ENCODE data around the gene TSPAN14. TPM values are rescaled to one million over a fixed set of nuclear protein-coding genes. Genes with fewer than 3 reads are reported as not detected.
A peak's percentile ranks its signal among the peaks of the same experiment; 100 is the strongest.

The TSPAN14 gene
- total RNA-seq, 1 experiment from 2014 or later = 67.0 TPM

DNA sequence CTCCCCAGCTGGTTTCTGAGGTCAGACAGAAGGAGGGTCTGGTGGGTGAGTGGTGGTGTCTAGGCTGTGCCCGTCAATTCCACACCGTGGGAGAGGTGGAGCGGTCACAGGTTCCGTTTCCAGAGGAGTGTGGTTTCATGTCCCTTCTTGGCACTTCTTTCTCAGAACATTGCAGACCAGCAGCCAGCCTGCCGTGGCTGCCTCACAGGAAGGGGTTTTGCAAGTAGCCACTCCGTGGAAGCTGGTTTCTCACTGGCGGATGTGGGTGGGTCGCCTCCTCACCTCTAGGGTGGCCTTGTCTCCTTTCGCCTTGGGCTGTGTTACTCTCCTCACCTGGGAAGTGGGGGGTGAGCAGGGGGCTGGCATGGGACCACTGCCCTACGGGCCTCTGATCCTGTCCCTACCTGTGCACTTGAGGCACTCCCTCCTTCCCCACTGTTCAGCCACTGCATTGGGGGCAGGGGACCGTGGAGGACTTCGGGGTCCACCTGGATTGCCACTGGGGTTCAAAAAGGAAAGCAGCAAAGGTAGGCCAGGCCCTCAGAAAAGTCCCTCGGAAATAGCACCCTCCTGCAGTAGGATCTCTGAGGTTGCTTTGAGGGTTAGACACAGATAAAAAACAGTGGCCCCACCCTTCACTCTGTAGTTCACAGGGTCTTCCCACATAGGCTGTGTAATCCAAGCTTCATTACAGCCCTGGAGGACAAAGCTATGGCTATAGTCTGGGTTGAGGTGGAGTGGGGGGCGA, 33.9 kb downstream of the TSPAN14 start:
- DNase-seq (ENCODE audit: low read depth) = no peak

DNA sequence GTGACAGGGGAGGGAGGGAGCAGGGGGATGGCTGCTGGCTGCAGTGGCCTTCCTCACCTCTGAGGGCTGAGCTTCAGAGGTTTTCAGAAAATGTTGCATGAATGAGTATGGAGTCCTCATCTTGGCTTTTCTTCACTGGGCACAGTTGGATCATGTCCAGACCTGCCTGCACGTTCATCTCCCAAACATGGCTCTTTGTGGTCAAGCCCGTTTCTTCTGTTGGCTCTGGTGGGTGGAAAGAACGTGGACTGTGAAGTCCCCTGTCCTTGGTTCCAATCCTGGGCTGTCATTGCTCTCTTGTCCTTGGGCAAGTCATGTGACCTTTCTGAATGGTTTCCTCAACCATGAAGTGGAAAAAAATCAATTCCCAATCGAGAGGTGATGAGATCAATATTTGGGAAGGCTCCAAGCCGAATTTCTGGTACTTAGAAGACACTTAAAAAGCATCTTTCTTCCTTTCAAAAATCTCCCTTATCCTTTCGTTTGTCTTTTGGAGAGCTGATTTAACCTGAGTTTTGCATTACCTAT, 34.5 kb downstream of the TSPAN14 start:
- DNase-seq (ENCODE audit: low read depth) = peak; percentile 66

DNA sequence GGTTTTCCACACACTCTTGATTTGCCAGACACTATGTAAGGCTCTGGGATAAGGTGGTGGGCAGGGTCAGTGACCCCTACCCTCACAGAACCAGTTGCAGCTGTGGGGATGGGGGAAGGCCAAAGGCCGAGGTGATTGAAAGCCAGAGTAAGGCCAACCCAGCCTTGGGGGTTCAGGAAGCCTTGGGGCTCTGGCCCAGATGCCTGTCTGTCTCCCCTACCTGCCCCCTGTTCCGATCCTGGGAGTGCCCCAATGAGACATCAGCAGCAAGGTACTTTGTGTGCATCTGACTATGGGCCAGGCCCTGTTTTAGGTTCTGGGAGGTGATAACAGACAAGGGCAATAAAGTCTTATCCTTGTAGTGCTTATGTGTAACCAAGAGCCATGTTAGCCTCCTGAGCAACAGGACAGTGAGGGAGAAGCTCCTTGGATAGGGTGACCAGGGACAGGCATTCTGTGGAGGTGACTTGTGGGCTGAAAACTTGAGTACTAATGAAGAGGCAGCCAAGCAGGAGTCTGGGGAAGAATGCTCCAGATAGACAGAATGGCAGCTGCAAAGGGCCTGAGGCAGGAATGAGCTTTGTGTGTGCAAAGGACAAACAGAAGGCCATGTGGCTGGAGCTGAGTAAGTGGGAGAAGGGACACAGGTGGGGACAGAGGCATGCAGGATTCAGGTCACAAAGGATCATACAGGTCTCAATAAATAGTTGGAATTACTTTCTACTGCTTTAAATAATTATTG, 35.4 kb downstream of the TSPAN14 start:
- DNase-seq (ENCODE audit: low read depth) = no peak

DNA sequence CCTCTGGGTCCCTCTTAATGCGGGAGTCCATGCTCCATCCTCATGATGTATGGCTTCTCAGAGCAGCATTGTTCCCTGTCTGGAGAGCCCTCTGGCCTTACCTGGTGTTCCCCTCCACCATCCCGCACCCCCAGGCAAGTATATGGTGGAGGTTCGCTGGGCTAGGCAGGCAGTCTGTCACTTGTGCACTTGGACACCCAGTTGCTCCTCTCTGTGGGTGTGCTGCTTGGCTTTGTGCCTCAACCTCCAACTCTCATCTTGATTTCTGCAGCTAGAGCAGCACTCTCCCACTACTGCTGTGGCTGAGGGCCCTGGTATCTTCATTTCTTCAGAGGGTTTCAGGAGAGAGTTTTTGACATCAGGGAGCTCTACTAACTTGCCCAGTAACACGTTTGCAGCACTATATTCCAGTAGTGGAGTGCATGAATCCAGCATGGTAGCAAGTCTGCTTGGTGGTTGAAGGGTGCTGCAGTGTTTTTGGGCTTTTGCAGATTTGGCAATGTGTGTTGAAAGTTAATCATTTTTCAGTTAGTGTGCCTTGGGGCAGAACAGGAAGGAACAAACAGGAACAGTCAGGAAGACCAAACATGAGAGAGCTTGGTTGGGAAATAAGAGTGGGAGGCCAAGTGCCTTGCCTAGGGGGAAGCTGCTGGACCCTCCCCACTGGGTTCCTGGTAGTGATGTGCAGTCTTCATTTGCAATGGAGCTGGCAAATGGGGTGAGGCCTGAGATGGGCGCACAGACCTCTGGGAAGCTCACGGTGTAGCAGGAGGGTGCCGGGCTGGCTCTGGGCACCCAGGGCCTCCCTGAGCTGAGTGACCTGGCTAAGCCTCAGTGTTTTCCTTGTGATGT, 37.4 kb downstream of the TSPAN14 start:
- DNase-seq (ENCODE audit: low read depth) = no peak

DNA sequence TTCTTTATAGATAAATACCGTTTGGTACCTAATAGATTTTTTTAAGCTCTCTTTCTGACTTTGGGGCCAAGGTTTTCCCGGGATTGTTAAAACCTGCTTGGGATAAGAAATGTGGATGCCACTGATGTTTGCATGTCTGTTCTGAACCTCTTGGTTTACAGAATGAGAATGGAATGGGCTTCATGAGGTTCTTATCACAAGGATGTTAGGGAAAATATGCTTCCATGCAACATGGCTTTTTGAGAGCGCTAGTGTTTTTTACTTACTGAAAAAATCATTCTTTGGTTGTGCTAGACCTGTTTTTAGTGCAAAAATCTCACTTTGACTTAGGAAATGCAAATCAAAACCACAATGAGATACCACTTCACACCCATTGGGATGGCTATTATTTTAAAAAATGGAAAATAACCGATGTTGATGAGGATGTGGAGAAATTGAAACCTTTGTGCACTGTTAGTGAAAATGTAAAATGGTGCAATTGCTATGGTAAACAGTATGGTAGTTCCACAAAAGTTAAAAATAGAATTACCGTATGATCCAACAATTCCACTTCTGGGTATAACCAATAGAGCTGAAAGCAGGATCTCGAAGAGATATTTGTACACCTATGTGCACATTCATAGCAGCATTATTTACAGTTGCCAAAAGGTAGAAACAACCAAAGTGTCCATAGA, 38.9 kb downstream of the TSPAN14 start:
- no peak for DNase-seq (ENCODE audit: low read depth)

DNA sequence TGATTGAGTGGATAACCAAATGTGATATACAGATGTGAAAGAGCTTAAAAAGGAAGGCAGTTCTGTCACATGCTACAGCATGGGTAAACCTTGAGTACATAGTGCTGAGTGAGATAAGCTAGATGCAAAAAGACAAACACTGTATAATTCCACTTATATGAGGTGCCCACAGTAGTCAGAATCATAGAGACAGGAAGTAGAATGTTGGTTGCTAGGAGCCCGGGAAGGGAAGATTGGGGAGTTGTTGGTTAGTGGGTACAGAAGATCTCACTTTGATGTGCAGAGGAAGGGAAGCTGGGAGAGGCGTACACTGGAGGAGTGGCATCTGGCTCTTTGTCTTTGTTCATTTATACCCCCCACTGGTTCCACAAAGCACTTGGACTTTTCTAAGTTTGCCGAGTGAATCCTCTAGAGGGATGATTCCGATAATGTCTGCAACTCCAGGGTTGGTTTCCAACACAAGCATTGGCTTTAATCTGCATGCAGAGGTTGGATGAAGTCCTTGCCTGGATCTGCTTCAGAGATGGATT, 39.5 kb downstream of the TSPAN14 start:
- peak; percentile 79 for DNase-seq (ENCODE audit: low read depth)

DNA sequence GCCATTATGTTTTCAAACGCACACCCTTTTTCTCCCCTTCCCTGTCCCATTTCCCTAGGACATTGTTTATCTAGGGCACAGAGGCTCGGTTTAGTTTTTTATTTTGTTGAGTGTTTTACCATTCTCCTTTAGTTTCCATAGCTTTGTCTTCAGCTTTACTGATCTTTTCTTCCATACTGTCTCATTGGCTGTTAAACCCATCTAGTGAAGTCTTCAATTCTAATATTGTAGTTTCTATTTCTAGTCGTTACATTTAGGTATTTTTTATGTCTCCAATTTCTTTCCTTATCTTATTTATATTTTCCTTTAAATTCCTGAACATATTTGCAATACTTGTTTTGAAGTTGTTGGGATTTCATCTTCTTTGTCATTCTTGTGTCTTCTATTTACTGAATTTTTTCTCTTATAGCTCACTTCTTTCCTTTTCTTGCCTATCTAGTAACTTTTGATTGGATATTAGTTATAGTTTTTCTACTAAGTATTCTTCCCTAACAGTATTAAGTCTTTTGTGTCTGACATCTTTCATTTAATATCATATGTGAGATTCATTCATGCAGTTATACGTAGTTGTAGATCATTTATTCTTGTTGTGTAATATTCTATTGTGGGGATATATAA, 42.6 kb downstream of the TSPAN14 start:
- DNase-seq (ENCODE audit: low read depth) = no peak

DNA sequence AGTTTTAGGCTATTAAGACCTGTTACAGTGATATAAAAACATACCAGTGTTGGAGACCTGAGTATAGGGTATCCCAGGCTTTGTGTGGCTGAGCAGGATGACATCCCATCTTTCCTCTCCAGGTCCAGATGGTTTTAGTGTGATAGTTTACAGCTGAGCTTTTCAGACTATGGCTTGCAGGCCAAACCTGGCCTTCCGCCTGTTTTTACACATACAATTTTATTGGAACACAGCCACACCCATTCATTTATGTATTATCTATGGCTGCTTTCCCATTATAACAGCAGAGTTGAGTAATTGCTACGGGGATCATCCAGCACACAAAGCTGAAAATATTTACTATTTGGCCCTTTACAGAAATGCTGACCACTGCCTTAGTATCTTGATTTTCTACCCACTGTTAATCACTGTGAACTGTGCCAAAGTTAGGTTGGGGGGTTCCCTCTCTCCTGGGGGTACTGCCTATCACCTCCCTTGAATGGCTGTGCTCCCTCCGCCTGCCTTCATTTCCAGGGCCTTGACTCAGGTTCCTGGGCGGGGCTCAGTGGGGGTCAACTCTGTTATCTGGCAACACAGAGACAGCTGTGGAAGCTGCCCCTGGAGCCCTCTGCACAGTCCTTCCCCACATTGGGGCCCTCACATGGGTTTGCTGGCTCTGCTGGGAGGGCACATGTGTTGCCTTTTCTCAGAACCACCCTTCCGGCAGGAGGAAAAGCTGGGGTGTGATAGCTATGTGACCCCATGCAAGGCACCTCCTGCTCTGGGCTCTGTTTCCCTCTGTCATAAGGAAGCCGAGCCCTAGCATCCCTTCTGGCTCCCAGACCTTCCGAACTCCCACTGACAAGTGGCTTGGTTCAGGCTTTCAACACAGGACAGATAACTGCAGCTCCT, 43.3 kb downstream of the TSPAN14 start:
- DNase-seq (ENCODE audit: low read depth) = peak; percentile 87

DNA sequence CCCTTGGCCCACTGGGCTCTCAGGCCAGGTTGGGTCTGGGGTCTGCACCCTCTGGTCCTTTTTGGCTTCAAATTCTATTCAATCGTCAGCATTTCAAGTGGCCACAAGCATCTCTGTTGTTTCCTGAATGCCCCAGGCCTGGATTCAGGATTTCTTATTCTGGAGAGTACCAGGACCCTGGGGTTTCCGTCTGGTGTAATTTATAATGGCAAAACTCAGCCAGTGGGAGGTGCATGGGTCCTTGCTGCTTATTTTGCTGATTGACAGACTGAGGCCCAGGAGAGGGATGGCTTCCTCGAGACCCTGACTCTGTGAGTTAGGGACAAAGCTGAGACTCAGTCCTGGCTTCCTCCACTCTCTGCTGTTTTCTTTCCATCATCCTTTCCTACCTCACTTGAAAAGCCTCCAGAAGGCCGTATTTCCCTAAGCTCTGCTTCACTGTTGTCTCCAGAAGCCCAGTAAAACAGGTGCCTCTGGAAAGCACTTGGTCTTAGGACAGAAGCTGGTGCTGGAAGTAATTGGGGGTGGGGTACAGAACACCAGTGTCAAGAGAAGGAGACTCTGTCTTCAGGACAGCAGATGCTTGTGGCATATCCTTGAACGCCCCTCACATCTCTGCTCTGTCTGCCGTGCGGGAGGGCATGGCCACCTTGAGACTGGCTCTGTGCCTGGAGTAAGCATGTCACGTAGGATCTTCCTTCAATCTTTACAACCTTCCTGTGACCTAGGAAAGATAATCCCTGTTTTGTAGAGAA, 44.1 kb downstream of the TSPAN14 start:
- peak; percentile 26 for DNase-seq (ENCODE audit: low read depth)

DNA sequence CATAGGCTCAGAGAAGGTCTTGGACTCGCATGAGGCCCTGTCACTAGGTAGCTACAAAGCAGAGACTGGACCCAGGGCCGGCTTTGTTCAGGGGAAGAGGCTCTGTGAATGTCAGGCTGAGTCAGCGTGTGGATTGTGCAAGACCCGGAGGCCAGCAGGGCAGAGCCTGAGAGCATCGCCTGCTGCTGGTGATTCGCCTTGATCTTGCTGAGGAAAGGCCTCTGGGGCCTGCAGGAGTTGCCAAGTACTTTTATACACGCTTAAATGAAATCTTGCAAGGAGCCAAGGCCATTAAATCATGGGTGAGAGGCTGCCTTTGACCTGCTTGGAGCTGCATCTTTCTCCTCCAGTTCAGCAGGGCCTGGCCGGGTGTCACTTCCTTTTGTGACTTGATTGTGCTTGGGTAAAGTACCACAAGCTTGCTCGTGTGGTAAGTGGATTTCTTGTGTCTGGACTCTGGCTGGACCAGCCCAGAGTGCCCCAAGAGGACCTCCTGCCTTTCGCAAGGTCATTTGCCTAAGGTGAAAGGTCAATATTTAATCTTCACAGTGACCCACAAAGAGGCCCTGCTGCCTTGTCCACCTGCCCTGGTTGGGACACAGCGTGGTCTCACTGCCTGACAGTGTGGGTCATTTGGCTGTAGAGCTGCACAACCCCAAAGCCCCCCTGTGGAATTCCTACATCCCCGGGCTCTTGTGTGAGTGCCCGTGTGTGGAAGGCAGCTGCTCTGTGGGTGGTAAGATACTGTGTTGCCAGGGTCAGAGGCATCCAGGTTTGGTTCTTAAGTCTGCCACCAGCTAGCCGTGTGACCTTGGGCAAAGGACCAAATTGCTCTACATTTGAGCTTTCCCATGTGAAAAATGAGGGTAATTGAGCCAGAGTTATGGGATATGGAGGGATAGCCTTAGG, 45.0 kb downstream of the TSPAN14 start:
- DNase-seq (ENCODE audit: low read depth) = peak; percentile 99

DNA sequence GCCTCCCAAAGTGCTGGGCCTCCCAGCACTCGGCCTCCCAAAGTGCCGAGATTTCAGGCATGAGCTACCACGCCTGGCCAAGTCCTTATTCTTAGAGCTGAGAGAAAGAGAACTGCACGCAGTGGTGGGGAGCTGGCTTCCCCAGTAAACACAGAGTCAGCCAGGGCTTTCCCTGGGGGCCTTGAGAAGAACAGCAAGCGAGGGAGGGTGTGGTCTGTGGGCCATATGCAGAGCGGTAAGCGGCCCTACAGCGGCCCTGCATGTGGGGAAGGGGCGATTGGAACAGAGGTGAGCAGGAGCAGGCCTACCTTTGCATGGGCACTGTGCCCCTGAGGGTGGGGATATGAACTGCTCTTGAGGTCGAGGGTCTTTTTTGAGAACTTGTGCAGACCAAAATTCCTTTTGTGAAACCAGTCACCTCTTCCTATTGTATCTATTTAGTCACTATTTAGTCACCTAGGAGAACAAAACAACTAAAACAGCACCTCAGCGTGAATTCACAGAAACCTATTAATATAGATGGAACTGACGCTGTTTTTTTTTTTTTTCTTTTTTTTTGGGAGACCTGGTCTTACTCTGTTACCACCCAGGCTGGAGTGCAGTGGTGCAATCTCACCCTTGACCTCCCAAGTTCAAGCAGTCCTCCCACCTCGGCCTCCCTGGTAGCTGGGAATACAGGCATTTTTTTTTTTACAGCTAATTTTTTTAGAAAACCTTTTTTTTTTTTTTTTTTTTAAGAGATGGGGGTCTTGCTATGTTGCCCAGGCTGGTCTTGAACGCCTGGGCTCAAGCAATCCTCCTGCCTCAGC, 46.7 kb downstream of the TSPAN14 start:
- peak; percentile 69 for DNase-seq (ENCODE audit: low read depth)

DNA sequence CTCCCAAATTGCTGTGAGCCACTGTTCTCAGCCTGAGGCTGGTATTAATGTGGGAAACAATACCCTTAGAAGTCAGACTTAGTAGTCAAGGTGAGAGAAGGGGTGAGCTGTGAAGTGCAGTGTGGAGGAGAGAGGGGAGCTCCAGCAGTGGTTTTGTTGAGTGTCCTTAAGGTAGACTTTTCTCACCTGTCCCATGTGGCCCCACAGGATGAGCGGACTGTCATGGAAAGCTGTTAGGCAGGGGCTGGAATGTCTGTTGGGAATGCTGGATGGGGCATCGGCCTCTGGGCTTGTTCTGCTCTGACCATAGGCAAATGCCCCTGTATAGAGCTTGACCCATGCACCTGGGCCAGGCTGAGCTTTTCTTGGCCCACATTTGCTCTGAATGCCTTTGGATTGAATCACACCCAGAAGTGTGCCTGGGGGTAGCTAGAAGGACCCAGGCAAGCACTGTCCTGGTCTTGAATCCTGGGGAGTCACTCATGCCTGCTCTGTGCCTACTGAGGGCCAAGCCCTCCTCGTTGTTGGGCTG, 47.3 kb downstream of the TSPAN14 start:
- peak; percentile 82 for DNase-seq (ENCODE audit: low read depth)

DNA sequence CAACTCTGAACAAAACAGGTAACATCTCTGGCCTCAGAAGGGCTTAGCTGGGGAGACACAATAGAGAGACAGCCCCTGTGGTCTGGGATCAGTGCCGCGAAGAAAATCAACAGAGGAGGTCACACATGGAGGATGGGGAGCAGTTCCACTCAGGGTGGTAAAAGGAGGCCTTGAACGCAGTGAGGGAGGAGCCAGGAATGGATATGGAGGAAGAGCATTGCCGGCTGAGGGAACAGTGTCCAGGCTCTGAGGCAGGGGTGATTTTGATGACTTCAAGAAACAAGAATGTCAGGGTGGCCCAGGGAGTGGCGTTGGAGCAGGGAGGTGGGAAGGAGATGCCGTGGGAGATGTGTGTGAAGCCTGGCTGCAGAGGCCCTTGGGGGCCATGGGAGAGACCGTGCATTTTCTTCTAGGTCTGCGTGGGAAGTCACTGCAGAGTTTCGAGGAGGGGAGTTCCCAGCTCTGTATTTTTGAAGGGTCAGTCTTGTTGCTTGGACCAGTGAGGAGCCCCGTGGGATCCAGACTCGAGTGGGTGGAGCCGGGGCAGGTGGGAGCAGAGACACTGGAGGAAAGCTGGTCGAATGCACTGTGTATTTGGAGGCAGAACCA, 47.9 kb downstream of the TSPAN14 start:
- DNase-seq (ENCODE audit: low read depth) = peak; percentile 69

DNA sequence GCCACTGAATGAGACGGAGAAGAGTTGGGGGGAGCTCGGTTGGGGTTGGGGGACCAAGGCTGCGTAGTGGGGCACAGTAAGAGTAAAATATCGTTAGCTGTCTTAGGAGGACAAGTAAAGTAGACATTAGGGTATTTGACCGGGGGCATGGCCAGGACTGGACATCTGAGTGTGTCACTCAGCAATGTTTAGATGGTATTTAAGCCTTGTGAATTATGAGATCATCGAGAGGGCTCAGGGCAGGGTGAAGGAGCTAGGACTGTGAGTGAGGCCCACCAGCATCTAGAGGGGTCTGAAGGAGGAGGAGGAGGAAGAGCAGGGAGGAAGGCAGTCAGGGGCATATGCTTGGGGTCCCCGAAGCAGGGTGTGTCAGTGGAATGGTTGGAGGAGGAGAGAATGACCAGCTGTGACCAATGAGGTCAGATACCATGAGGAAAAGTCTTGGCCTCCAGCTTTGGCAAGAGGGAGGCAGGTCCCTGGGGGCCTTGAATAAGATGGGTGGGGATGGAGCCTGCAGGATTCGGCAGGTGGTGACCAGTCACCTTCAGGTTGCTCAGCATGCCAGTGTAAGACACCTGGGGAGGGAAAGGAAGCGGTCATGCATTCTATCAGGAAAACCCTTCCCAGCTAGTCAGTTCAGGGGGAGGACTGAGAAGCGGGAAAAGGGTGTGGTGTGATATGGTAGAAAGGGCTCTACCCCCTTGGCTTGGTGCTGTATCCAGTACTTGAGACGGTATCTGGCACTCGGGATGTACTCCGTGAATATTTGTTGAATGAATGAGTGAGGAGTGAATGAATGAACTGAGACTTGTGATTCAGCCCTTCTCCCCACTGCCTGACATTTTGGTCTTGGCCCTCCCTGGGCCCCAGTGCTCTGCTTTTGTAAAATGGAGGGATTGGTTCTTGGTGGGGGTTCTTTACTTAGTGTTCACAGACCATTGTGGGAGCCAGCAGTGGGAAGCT, 48.8 kb downstream of the TSPAN14 start:
- no peak for DNase-seq (ENCODE audit: low read depth)

DNA sequence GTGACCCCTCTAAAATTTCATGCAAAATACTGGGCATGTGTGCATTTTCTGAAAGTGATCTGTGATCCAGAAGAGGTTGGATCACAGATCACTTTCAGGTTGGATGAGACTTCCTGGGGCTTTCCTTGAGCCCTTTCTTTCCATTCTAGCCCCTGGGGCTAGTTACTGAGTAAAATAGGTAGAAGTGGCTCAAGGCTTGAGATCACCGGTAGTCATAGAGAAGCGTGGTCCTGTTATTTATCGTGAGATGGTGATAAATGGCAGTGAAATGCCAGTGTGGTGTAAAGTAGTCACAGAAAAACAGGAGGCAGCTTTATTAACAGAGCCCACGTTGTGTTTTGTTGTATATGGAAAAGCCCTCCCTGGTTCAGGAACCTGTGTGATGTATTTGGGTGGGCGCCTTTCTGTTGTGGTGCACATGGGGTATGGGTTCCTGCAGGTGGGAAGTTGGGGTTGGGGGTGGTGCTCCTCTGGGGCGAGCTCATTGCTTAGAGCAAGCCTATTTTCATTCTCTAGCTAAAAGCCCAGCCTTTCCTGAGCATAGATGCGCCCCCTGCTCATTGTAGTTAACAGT, 49.6 kb downstream of the TSPAN14 start:
- DNase-seq (ENCODE audit: low read depth) = no peak
